Retinal pigment epithelial cell (primary cell): Measurements from ENCODE around the gene DIAPH1.

Experiments used
- DNase-seq: peaks from one replicate; pipeline ENCODE4 v3.0.0-alpha.2; 2010; ENCODE audit warnings: low read depth
- H3K4me3 ChIP-seq: 2 replicates; pipeline ENCODE4 v1.5.1; 2011; ENCODE audit warnings: mild to moderate bottlenecking, low read length, control low read depth, moderate library complexity
- TF ChIP-seq, protein P1 (sequence below): conservative IDR thresholded peaks from 2 replicates; pipeline ENCODE4 v1.5.1; 2011; ENCODE audit warnings: low read depth, low read length, control low read depth, inconsistent platforms

DIAPH1 gene

DNA sequence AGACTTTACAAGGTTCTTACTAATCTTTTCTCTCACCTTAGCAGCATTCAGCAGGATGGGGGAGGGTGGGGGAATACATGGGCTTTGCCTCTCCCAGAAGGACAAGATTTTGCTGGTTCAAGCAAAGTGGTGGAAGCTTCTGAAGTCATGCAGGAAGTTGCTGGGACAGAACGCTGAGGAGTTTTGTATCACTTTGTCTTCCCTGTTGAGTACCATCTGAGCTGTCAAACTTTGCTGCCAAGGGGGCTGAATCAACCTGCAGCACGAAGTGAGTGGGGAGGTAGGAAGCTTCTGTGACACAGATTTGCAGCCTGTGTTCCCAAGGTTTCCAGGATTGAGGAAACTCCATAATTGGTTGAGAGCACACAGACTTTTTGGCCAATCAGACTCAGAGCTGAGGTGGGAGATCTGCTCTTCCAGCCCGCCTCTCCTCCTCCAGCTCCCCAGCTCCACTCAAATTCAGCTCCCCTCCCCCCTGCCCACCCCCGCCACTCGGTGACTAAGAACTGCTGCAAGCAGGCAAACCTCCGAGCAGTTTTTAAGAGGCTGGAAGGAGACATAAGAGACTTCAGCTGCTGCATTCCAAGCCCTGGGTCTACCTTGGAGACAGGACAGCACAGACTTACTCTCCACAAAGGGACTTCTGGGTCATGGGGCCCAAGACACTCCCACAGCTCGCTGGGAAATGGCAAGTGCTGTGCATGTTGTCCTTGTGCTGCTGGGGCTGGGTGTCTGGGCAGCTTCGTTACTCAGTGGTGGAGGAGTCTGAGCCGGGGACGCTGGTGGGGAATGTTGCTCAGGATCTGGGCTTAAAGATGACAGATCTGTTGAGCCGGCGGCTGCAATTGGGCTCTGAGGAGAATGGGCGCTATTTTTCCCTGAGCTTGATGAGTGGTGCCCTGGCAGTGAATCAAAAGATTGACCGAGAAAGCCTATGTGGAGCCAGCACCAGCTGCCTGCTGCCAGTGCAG lies 129.9 kb downstream of the DIAPH1 start, which contains the start of gene PCDHGC5:
Gene PCDHGC5, plus strand, starts transcription at position 491 of the 971 bp plus-strand sequence. Its CDS starts 160 bp downstream, at position 651.
- TF ChIP-seq, protein P1, sequence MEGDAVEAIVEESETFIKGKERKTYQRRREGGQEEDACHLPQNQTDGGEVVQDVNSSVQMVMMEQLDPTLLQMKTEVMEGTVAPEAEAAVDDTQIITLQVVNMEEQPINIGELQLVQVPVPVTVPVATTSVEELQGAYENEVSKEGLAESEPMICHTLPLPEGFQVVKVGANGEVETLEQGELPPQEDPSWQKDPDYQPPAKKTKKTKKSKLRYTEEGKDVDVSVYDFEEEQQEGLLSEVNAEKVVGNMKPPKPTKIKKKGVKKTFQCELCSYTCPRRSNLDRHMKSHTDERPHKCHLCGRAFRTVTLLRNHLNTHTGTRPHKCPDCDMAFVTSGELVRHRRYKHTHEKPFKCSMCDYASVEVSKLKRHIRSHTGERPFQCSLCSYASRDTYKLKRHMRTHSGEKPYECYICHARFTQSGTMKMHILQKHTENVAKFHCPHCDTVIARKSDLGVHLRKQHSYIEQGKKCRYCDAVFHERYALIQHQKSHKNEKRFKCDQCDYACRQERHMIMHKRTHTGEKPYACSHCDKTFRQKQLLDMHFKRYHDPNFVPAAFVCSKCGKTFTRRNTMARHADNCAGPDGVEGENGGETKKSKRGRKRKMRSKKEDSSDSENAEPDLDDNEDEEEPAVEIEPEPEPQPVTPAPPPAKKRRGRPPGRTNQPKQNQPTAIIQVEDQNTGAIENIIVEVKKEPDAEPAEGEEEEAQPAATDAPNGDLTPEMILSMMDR = no peak
- no peak for DNase-seq
- no peak within 1 kb of the TSS for H3K4me3 ChIP-seq

DNA sequence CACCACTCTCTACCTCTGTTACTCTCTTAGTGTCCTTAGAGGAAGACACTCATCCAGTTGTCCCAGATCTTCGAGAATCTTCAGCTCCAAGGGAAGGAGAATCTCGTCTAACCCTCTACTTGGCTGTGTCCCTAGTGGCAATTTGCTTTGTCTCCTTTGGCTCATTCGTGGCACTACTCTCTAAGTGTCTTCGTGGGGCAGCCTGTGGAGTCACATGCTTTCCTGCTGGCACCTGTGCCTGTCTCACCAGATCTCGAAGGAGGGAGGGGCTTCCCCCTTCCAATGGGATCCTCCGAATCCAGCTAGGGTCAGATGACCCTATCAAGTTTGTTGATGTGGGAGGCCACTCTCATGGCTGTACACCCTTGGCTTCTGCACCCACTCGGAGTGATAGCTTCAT lies 131.7 kb downstream of the DIAPH1 start:
- no peak overlapping the region for H3K4me3 ChIP-seq
- no peak for DNase-seq
- TF ChIP-seq, protein P1 = no peak

DNA sequence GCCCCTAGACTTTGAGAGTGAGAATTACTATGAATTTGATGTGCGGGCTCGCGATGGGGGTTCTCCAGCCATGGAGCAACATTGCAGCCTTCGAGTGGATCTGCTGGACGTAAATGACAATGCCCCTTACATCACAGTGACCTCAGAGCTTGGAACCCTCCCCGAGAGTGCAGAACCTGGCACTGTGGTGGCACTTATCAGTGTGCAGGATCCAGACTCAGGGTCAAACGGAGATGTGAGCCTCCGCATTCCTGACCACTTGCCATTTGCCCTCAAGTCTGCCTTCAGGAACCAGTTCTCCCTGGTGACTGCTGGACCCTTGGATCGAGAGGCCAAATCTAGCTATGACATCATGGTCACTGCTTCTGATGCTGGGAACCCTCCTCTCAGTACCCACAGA lies 132.7 kb downstream of the DIAPH1 start:
- DNase-seq = no peak
- TF ChIP-seq, protein P1 = no peak
- H3K4me3 ChIP-seq = no peak overlapping the region

DNA sequence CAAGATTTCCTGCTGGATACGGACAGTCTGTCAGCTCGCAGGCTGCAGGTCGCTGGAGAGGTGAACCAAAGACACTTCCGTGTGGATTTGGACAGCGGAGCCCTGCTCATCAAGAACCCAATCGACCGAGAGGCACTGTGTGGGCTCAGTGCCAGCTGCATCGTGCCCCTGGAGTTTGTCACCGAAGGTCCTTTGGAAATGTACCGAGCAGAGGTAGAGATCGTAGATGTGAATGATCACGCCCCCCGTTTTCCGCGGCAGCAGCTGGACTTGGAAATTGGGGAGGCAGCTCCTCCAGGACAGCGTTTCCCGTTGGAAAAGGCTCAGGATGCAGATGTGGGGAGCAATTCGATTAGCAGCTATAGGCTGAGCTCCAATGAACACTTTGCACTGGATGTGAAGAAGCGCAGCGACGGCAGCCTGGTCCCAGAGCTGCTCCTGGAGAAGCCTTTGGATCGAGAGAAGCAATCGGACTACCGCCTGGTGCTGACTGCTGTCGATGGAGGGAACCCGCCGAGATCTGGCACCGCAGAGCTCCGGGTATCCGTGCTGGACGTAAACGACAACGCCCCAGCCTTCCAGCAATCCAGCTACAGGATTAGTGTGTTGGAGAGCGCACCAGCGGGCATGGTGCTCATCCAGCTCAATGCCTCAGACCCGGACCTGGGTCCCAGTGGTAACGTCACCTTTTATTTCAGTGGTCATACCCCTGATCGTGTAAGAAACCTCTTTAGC lies 133.3 kb downstream of the DIAPH1 start:
- DNase-seq = no peak
- H3K4me3 ChIP-seq = peak overlapping the region; percentile 62

DNA sequence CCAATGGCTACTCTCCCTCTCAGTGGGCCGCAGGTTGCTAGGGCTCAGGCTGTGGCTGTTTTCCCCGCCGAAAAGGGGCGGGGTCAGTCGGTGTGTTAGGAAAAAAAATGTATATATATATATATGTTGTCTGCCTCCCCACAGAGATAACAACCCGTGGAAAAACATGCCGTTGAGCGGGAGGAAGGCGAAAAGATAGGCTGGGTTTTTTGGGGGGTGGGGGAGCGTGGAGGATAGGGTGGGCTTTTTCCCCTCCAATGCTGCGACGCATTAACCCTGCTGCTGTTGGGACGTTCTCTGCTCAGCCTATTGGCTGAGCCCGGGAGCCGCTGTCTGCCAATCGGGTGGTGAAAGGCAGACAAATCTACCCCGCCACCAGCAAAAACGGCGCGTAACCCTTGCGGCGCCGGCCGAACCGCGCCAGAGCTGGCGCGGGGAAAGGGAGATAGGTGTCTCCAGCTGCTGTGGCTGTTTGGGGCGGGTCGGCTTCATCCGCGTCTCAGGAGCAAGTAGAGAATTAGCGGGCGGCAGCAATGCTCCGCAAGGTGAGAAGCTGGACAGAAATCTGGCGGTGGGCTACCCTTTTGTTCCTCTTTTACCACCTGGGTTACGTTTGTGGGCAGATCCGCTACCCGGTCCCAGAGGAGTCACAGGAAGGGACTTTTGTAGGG lies 134.0 kb downstream of the DIAPH1 start, which contains the start of gene PCDHGC4:
Gene PCDHGC4, plus strand, starts transcription at position 390 of the 671 bp plus-strand sequence. Its CDS starts 144 bp downstream, at position 534.
- H3K4me3 ChIP-seq = peak within 1 kb of the TSS; percentile 62

More for the DNA sequence above, 133.3 kb downstream of the DIAPH1 start:
- TF ChIP-seq, protein P1 = no peak

DNA sequence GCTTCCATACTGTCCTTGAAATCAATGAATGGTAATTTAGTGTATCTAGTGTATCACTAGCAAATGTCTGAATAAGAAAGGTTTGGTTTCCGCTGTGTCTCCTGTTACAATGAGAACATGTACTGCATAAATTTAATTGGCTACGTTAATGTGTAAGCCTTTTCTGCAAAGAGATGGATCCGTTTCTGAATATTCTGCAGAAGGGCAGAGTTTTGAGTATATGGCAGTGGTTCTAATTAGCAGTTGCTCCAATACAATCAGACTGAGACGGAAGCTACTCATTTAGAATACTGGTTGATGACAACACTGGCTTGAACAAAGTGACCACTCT lies 134.5 kb downstream of the DIAPH1 start:
- no peak for DNase-seq
- peak overlapping the region; percentile 62 for H3K4me3 ChIP-seq

More for the DNA sequence above, 134.0 kb downstream of the DIAPH1 start, which contains the start of gene PCDHGC4:
- no peak for DNase-seq
- TF ChIP-seq, protein P1 = no peak

More for the DNA sequence above, 134.5 kb downstream of the DIAPH1 start:
- TF ChIP-seq, protein P1 = no peak
